GM12891 (cell line): ENCODE measurements around the gene TBC1D1.

ENCODE experiments used
- PAX5 ChIP-seq: IDR thresholded peaks from 2 replicates; pipeline ENCODE4 v1.6.1; 2011; ENCODE audit warnings: low read length, moderate library complexity, mild to moderate bottlenecking; ENCODE audit not compliant: insufficient read depth, severe bottlenecking
- POLR2A ChIP-seq: IDR thresholded peaks from 2 replicates; pipeline ENCODE4 v1.6.1; 2011; ENCODE audit warnings: low read depth, low read length, control low read depth
- POLR2AphosphoS5 ChIP-seq: IDR thresholded peaks from 2 replicates; pipeline ENCODE4 v1.6.1; 2011; ENCODE audit warnings: low read depth, low read length, control low read depth
- POU2F2 ChIP-seq: IDR thresholded peaks from 2 replicates; pipeline ENCODE4 v1.6.1; 2011; ENCODE audit warnings: low read depth, mild to moderate bottlenecking, control low read depth, low read length, moderate library complexity
- SPI1 ChIP-seq: IDR thresholded peaks from 2 replicates; pipeline ENCODE4 v1.6.1; 2011; ENCODE audit warnings: low read depth, low read length, control low read depth
- TAF1 ChIP-seq: IDR thresholded peaks from 2 replicates; pipeline ENCODE4 v1.6.1; 2011; ENCODE audit warnings: low read depth, low read length, control low read depth

GRCh38 chr4:37881811-37882210, 9.1 kb upstream of the TBC1D1 start:
- no peak for TF ChIP-seq POLR2A
- TF ChIP-seq POU2F2, result no peak
- TF ChIP-seq POLR2AphosphoS5, result no peak
- no peak for TF ChIP-seq SPI1
- TF ChIP-seq TAF1, result no peak
- TF ChIP-seq PAX5, result no peak
